ENCODE measurements around the gene LGALSL. TPM values are rescaled to one million over a fixed set of nuclear protein-coding genes. Genes with fewer than 3 reads are reported as not detected.

The LGALSL gene
- total and polyA plus RNA-seq, 2 of the 13 experiments (the other 11 are each of a cell fraction or from before 2014, with no cell fraction given), result 15.4 to 20.0 TPM

DNA sequence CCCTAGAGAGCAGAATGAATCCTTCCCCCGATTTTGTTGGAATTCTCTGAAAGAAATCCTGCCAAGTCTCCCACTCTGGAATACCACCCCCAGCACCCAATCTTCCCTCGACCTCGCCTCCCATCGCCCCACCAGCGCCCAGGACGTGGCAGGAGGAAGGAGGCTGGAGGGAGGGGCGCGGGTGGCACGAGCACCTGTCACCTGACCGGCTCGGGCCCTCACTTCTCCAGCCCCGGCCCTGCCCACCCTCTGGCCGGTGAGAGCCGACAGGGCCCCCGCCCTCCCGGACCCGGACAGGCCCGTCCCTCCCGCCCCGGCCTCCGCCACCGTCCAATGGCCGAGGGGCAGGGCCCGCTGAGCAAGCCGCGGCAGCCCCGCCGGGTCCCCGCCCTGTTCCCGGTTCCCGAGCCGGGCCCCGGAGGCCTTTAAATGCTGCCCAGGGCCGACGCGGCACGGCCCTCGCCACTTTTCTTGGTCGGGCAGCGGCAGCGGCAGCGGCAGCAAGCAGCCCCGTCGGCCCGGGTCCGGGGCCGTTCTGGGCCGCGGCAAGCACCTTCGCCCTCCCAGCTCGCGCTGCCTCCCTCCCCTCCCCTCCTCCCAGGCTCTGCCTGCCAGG lies at the start of gene LGALSL (continued):
- TF ChIP-seq ZNF550 (CRISPR knock-in tag; IDR thresholded peaks at IDR 0.05; ENCODE audit: borderline replicate concordance) (no peak), RFX3 (CRISPR knock-in tag; IDR thresholded peaks at IDR 0.05) (no peak), TSC22D2 (CRISPR knock-in tag; IDR thresholded peaks at IDR 0.05; ENCODE audit: borderline replicate concordance) (no peak), ZBTB7B (CRISPR knock-in tag; IDR thresholded peaks at IDR 0.05) (peak; percentile 10; the same call in 1 of the 2 replicates), SAP130 (CRISPR knock-in tag; IDR thresholded peaks at IDR 0.05; ENCODE audit: low read depth) (peak; percentile 73), ZNF567 (CRISPR knock-in tag; IDR thresholded peaks at IDR 0.05; ENCODE audit: borderline replicate concordance) (peak; percentile 66; the same call in 1 of the 2 replicates), MYNN (CRISPR knock-in tag; IDR thresholded peaks at IDR 0.05; ENCODE audit: low read depth) (no peak), SNRNP70 (IDR thresholded peaks at IDR 0.05; ENCODE audit: low read depth, low read length) (no peak), ZNF530 (CRISPR knock-in tag; IDR thresholded peaks at IDR 0.05; ENCODE audit: low read depth) (no peak), ZC3H4 (CRISPR knock-in tag; IDR thresholded peaks at IDR 0.05; ENCODE audit: borderline replicate concordance) (no peak), WIZ (CRISPR knock-in tag; IDR thresholded peaks at IDR 0.05) (peak; percentile 38; the same call in 1 of the 2 replicates), SIN3A (IDR thresholded peaks at IDR 0.05; ENCODE audit: borderline replicate concordance, low read depth, low read length) (0 out of 2 replicates have a peak, but pooled peaks have one; percentile 24), MYC (CRISPR knock-in tag; IDR thresholded peaks at IDR 0.05; ENCODE audit: borderline replicate concordance) (peak; percentile 65; the same call in 1 of the 2 replicates), HNRNPLL (IDR thresholded peaks at IDR 0.05; ENCODE audit: low read depth, low read length, poor library complexity, severe bottlenecking) (no peak), ZNF816 (CRISPR knock-in tag; IDR thresholded peaks at IDR 0.05; ENCODE audit: borderline replicate concordance) (0 out of 2 replicates have a peak, but pooled peaks have one; percentile 40)
- TF ChIP-seq, protein P1, sequence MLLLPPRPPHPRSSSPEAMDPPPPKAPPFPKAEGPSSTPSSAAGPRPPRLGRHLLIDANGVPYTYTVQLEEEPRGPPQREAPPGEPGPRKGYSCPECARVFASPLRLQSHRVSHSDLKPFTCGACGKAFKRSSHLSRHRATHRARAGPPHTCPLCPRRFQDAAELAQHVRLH (CRISPR knock-in tag; IDR thresholded peaks at IDR 0.05; ENCODE audit: borderline replicate concordance, low read depth), result peak; percentile 43; the same call in 1 of the 2 replicates
- TF ChIP-seq, protein P2, sequence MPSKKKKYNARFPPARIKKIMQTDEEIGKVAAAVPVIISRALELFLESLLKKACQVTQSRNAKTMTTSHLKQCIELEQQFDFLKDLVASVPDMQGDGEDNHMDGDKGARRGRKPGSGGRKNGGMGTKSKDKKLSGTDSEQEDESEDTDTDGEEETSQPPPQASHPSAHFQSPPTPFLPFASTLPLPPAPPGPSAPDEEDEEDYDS (CRISPR knock-in tag; IDR thresholded peaks at IDR 0.05), result peak; percentile 16; the same call in 1 of the 2 replicates
- TF ChIP-seq, protein P3, sequence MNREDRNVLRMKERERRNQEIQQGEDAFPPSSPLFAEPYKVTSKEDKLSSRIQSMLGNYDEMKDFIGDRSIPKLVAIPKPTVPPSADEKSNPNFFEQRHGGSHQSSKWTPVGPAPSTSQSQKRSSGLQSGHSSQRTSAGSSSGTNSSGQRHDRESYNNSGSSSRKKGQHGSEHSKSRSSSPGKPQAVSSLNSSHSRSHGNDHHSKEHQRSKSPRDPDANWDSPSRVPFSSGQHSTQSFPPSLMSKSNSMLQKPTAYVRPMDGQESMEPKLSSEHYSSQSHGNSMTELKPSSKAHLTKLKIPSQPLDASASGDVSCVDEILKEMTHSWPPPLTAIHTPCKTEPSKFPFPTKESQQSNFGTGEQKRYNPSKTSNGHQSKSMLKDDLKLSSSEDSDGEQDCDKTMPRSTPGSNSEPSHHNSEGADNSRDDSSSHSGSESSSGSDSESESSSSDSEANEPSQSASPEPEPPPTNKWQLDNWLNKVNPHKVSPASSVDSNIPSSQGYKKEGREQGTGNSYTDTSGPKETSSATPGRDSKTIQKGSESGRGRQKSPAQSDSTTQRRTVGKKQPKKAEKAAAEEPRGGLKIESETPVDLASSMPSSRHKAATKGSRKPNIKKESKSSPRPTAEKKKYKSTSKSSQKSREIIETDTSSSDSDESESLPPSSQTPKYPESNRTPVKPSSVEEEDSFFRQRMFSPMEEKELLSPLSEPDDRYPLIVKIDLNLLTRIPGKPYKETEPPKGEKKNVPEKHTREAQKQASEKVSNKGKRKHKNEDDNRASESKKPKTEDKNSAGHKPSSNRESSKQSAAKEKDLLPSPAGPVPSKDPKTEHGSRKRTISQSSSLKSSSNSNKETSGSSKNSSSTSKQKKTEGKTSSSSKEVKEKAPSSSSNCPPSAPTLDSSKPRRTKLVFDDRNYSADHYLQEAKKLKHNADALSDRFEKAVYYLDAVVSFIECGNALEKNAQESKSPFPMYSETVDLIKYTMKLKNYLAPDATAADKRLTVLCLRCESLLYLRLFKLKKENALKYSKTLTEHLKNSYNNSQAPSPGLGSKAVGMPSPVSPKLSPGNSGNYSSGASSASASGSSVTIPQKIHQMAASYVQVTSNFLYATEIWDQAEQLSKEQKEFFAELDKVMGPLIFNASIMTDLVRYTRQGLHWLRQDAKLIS (CRISPR knock-in tag; IDR thresholded peaks at IDR 0.05), result no peak
- TF ChIP-seq, protein P4, sequence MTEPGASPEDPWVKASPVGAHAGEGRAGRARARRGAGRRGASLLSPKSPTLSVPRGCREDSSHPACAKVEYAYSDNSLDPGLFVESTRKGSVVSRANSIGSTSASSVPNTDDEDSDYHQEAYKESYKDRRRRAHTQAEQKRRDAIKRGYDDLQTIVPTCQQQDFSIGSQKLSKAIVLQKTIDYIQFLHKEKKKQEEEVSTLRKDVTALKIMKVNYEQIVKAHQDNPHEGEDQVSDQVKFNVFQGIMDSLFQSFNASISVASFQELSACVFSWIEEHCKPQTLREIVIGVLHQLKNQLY (CRISPR knock-in tag; IDR thresholded peaks at IDR 0.05), result no peak
- TF ChIP-seq, protein P5, sequence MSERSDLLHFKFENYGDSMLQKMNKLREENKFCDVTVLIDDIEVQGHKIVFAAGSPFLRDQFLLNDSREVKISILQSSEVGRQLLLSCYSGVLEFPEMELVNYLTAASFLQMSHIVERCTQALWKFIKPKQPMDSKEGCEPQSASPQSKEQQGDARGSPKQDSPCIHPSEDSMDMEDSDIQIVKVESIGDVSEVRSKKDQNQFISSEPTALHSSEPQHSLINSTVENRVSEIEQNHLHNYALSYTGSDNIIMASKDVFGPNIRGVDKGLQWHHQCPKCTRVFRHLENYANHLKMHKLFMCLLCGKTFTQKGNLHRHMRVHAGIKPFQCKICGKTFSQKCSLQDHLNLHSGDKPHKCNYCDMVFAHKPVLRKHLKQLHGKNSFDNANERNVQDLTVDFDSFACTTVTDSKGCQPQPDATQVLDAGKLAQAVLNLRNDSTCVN (CRISPR knock-in tag; IDR thresholded peaks at IDR 0.05; ENCODE audit: borderline replicate concordance), result no peak
